H1 (cell line): Measurements from ENCODE around the gene ITGAV. TPM values are rescaled to one million over a fixed set of nuclear protein-coding genes. Genes with fewer than 3 reads are reported as not detected.

ENCODE experiments used
- CTCF ChIA-PET: fragments of 300-600 bp; sonication (Branson Sonifier 250); formaldehyde crosslinking; loops from one replicate; lab custom pipeline; 2021; ENCODE audit not compliant: partially characterized antibody; lab: Charles Lee
- POLR2A ChIA-PET: fragments of 300-600 bp; sonication (Branson Sonifier 250); formaldehyde crosslinking; loops from one replicate; lab custom pipeline; 2021; ENCODE audit warnings: inconsistent platforms; ENCODE audit not compliant: partially characterized antibody; lab: Charles Lee
- DNase-seq, 2 experiments: peaks; one replicate each; pipeline versions ENCODE4 v3.0.0 to v3.0.0-alpha.2; 2010 to 2022; ENCODE audit warnings: low spot score in 2 of 2, low read depth in 1 of 2, mixed read lengths in 1 of 2
- FAIRE-seq: peaks from 2 replicates; lab custom pipeline; 2011; peaks lifted over from hg19 to GRCh38; lab: Jason Lieb, UNC
- H2AFZ ChIP-seq: 2 replicates; pipeline ENCODE4 v1.8.1; 2012; ENCODE audit warnings: low read length, inconsistent platforms
- H2AK5ac ChIP-seq: 2 replicates; pipeline ENCODE4 v1.6.1; 2013; ENCODE audit warnings: low read depth, low read length
- H2BK120ac ChIP-seq: replicated peaks from 2 replicates; pipeline ENCODE3; 2013; ENCODE audit warnings: low read depth, low read length, inconsistent platforms
- H2BK12ac ChIP-seq: 2 replicates; pipeline ENCODE4 v1.6.1; 2013; ENCODE audit warnings: low read depth, low read length
- H2BK15ac ChIP-seq: 2 replicates; pipeline ENCODE4 v1.6.1; 2013; ENCODE audit warnings: low read length
- H2BK20ac ChIP-seq: 2 replicates; pipeline ENCODE4 v1.6.1; 2013; ENCODE audit warnings: low read length
- H2BK5ac ChIP-seq: 2 replicates; pipeline ENCODE4 v1.6.1; 2013; ENCODE audit warnings: low read depth, low read length
- H3K14ac ChIP-seq: 2 replicates; pipeline ENCODE4 v1.6.1; 2013; ENCODE audit warnings: inconsistent platforms; ENCODE audit not compliant: insufficient read length
- H3K18ac ChIP-seq: 2 replicates; pipeline ENCODE4 v1.6.1; 2013; ENCODE audit warnings: low read length; ENCODE audit errors: extremely low read depth
- H3K23ac ChIP-seq: 2 replicates; pipeline ENCODE4 v1.6.1; 2013; ENCODE audit warnings: inconsistent platforms; ENCODE audit not compliant: insufficient read length
- H3K23me2 ChIP-seq: 2 replicates; pipeline ENCODE4 v1.6.1; 2013; ENCODE audit warnings: low read depth, low read length
- H3K27ac ChIP-seq: 2 replicates; pipeline ENCODE4 v1.6.1; 2011; ENCODE audit warnings: low read depth, low read length, inconsistent platforms
- H3K27me3 ChIP-seq, 4 experiments: replicated peaks in 1 of 4; 1 replicate in 1 of 4; 2 replicates in 3 of 4; pipeline versions ENCODE4 v1.6.1 to v1.8.1; 2011 to 2013; ENCODE audit warnings: low read length in 3 of 4, mild to moderate bottlenecking in 3 of 4, inconsistent platforms in 2 of 4, mixed read lengths in 2 of 4, moderate library complexity in 1 of 4; ENCODE audit not compliant: control insufficient read depth in 3 of 4, insufficient read depth in 3 of 4; ENCODE audit errors: extremely low read depth in 1 of 4
- H3K36me3 ChIP-seq, 4 experiments: 2 replicates each; pipeline versions ENCODE4 v1.6.1 to v1.8.1; 2011 to 2013; ENCODE audit warnings: mild to moderate bottlenecking in 4 of 4, low read length in 3 of 4, moderate library complexity in 2 of 4, control low read depth in 1 of 4, inconsistent platforms in 1 of 4; ENCODE audit not compliant: insufficient read depth in 4 of 4, control insufficient read depth in 2 of 4
- H3K4ac ChIP-seq: replicated peaks from 2 replicates; pipeline ENCODE3; 2013; ENCODE audit warnings: low read length, low read depth, mixed read lengths, inconsistent platforms; ENCODE audit not compliant: insufficient read length
- H3K4me1 ChIP-seq, 4 experiments: replicated peaks in 1 of 4; 1 replicate in 1 of 4; 2 replicates in 3 of 4; pipeline versions ENCODE4 v1.6.1 to v1.8.1; 2011 to 2013; ENCODE audit warnings: low read length in 3 of 4, inconsistent platforms in 2 of 4, mixed read lengths in 1 of 4; ENCODE audit not compliant: insufficient read depth in 4 of 4, control insufficient read depth in 3 of 4
- H3K4me2 ChIP-seq, 2 experiments: 2 replicates each; pipeline versions ENCODE4 v1.6.1 to v1.8.1; 2011 to 2013; ENCODE audit warnings: low read depth in 2 of 2, low read length in 2 of 2, control low read depth in 1 of 2, inconsistent platforms in 1 of 2, mild to moderate bottlenecking in 1 of 2; ENCODE audit not compliant: insufficient read depth in 1 of 2
- H3K4me3 ChIP-seq, 4 experiments: fragments of 200-600, 300-600 bp in 1 of 4; sonication (generic), shearing (Covaris generic), sonication (Bioruptor Twin) in 1 of 4; 2 replicates each; pipeline versions ENCODE4 v1.5.1 to v1.8.1; 2011 to 2016; ENCODE audit warnings: low read length in 4 of 4, low read depth in 3 of 4, control low read depth in 2 of 4, inconsistent platforms in 2 of 4, mild to moderate bottlenecking in 2 of 4, mixed read lengths in 1 of 4, moderate library complexity in 1 of 4; ENCODE audit not compliant: insufficient read depth in 2 of 4; ENCODE audit errors: extremely low read depth in 1 of 4
- H3K56ac ChIP-seq: replicated peaks from 2 replicates; pipeline ENCODE3; 2013; ENCODE audit warnings: low read depth, mild to moderate bottlenecking, mixed read lengths, low read length, inconsistent platforms; ENCODE audit not compliant: insufficient read length
- H3K79me1 ChIP-seq: 2 replicates; pipeline ENCODE4 v1.6.1; 2013; ENCODE audit warnings: low read depth, low read length, control low read depth
- H3K79me2 ChIP-seq, 2 experiments: 2 replicates each; pipeline versions ENCODE4 v1.6.1 to v1.8.1; 2012 to 2013; ENCODE audit warnings: low read length in 2 of 2, mild to moderate bottlenecking in 2 of 2, inconsistent platforms in 1 of 2; ENCODE audit not compliant: insufficient read depth in 2 of 2, control insufficient read depth in 1 of 2
- H3K9ac ChIP-seq, 4 experiments: replicated peaks in 1 of 4; 1 replicate in 1 of 4; 2 replicates in 3 of 4; pipeline versions ENCODE4 v1.6.1 to v1.8.1; 2011 to 2013; ENCODE audit warnings: low read depth in 3 of 4, low read length in 3 of 4, control low read depth in 2 of 4, mild to moderate bottlenecking in 2 of 4, moderate library complexity in 2 of 4, inconsistent platforms in 1 of 4; ENCODE audit errors: extremely low read depth in 1 of 4
- H3K9me3 ChIP-seq, 2 experiments: 2 replicates each; pipeline versions ENCODE4 v1.6.1 to v1.8.1; 2012 to 2013; ENCODE audit warnings: mild to moderate bottlenecking in 2 of 2, moderate library complexity in 2 of 2, control low read depth in 1 of 2, inconsistent platforms in 1 of 2, low read depth in 1 of 2, low read length in 1 of 2, mixed read lengths in 1 of 2; ENCODE audit not compliant: insufficient read depth in 2 of 2
- H4K20me1 ChIP-seq, 2 experiments: replicated peaks in 1 of 2; 2 replicates each; pipeline versions ENCODE3 to v1.8.1; 2011 to 2013; ENCODE audit warnings: inconsistent platforms in 2 of 2, low read length in 2 of 2, mild to moderate bottlenecking in 1 of 2; ENCODE audit not compliant: insufficient read depth in 2 of 2, control insufficient read depth in 1 of 2
- H4K5ac ChIP-seq: 2 replicates; pipeline ENCODE4 v1.6.1; 2013; ENCODE audit warnings: low read length, low read depth, mixed read lengths, inconsistent platforms; ENCODE audit not compliant: insufficient read length
- H4K8ac ChIP-seq: 2 replicates; pipeline ENCODE4 v1.8.0; 2013; ENCODE audit warnings: mild to moderate bottlenecking, moderate library complexity, low read length, inconsistent platforms; ENCODE audit not compliant: insufficient read depth; ENCODE audit errors: extremely low read depth
- H4K91ac ChIP-seq: replicated peaks from 2 replicates; pipeline ENCODE3; 2013; ENCODE audit warnings: low read length, mixed read lengths, inconsistent platforms; ENCODE audit not compliant: insufficient read length
- ATF2 ChIP-seq: IDR thresholded peaks from 2 replicates; pipeline ENCODE4 v1.6.1; 2012; ENCODE audit warnings: low read length, inconsistent platforms
- BACH1 ChIP-seq: IDR thresholded peaks from 2 replicates; pipeline ENCODE4 v1.6.1; 2012; ENCODE audit warnings: low read length, improper control_type of control experiment
- CREB1 ChIP-seq: IDR thresholded peaks from 2 replicates; pipeline ENCODE4 v1.6.1; 2012; ENCODE audit warnings: inconsistent platforms
- FOSL1 ChIP-seq: IDR thresholded peaks from 2 replicates; pipeline ENCODE4 v1.6.1; 2011; ENCODE audit warnings: mild to moderate bottlenecking, low read depth, low read length, moderate library complexity; ENCODE audit not compliant: insufficient read depth
- JUND ChIP-seq: IDR thresholded peaks from 2 replicates; pipeline ENCODE4 v1.6.1; 2011; ENCODE audit warnings: mild to moderate bottlenecking, improper control_type of control experiment, low read length
- MAFK ChIP-seq: IDR thresholded peaks from 2 replicates; pipeline ENCODE4 v1.6.1; 2012; ENCODE audit warnings: low read depth, mild to moderate bottlenecking, improper control_type of control experiment, low read length
- RFX5 ChIP-seq: IDR thresholded peaks from 2 replicates; pipeline ENCODE4 v1.6.1; 2011; ENCODE audit warnings: low read depth, low read length, improper control_type of control experiment, borderline replicate concordance
- SAP30 ChIP-seq: fragments of 300-600 bp; sonication (generic); IDR thresholded peaks from 2 replicates; pipeline ENCODE4 v1.7.1; 2012; ENCODE audit warnings: low read length, moderate library complexity, mild to moderate bottlenecking, inconsistent platforms; ENCODE audit not compliant: insufficient read depth, insufficient replicate concordance
- WGBS, 2 experiments: shearing (Covaris generic) in 1 of 2; methylation state at CpG; one replicate each; pipeline versions ENCODE4 v1.1.6 to v1.1.7; 2013 to 2015; ENCODE audit warnings: low lambda C conversion rate in 2 of 2, mixed read lengths in 2 of 2, inconsistent platforms in 1 of 2, low coverage in 1 of 2, missing lambda C conversion rate in 1 of 2; ENCODE audit not compliant: insufficient replicate concordance in 2 of 2, insufficient coverage in 1 of 2, insufficient read length in 1 of 2; ENCODE audit errors: extremely low coverage in 1 of 2, missing lambda C conversion rate in 1 of 2; 5-methylcytosine and 5-hydroxymethylcytosine counted together
- polyA plus RNA-seq, 7 experiments: library from polyadenylated mRNA; depleted of rRNA in 3 of 7; stranded (reverse) in 5 of 7; unstranded in 2 of 7; fragments of >200 nt in 5 of 7; fragments of 200-250 nt in 2 of 7; gene quantifications; 1 replicate in 5 of 7; 2 replicates in 1 of 7; 4 replicates in 1 of 7; pipeline versions ENCODE4 v1.2.1 to v1.2.3, GENCODE V29; 2011 to 2013; ENCODE audit warnings: missing spikeins in 2 of 7, mixed read lengths in 2 of 7
- total RNA-seq: library from RNA; stranded (reverse); fragmentation: NEBNext Ultra II Directional; extraction: Animal tissue kit (Norgen Biotek cat#: 25700); gene quantifications from 2 replicates; pipeline ENCODE4 v1.2.1, GENCODE V29; 2021

The ITGAV gene
- total and polyA plus RNA-seq, 2 of the 8 experiments (the other 6 are each of a cell fraction or from before 2014, with no cell fraction given) = 11.7 to 42.4 TPM

DNA sequence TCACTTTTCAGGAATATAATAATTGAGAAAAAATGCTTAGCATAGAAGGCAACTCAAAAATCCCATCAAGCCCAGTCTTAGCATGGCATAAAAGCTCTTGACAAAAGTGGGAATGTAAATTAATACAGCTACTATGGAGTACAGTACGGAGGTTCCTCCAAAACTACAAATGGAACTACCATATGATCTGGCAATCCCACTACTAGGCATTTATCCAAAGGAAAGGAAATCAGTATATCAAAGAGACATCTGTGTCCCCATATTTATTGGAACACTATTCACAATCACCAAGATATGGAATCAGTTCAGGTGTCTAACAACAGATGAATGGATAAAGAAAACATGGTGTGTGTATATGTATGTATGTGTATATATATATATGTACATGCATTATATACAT is 28.8 kb downstream of the ITGAV start:
- WGBS, 2 experiments = 96% methylated on average over 1 of the region's 1 CpG; no CpG with 5 or more reads in 1 of the 2 experiments
- FAIRE-seq = no peak
- H3K36me3 ChIP-seq = peaks cover 0 to 5% (median under 1%) of the 10 kb centered on the region in 4 experiments; a peak in 2 of 8 replicates
- TF ChIP-seq MAFK (no peak), RFX5 (no peak), BACH1 (no peak), CREB1 (no peak), SAP30 (no peak), JUND (no peak), ATF2 (no peak), FOSL1 (no peak)

More for the DNA sequence above, 28.8 kb downstream of the ITGAV start:
- H3K23me2 ChIP-seq = no peaks in the 10 kb centered on the region
- no peak overlapping the region for H3K14ac ChIP-seq
- no peak overlapping the region for H3K4me3 ChIP-seq
- no peaks in the 10 kb centered on the region for H3K79me1 ChIP-seq
- no peak overlapping the region for H2BK5ac ChIP-seq
- no peak overlapping the region for H2BK12ac ChIP-seq
- H3K9ac ChIP-seq = no peak overlapping the region
- no peak overlapping the region for H4K8ac ChIP-seq
- H3K18ac ChIP-seq = no peak overlapping the region
- H4K5ac ChIP-seq = no peak overlapping the region
- H2AK5ac ChIP-seq = no peak overlapping the region
- no peak overlapping the region for H2BK15ac ChIP-seq
- H3K9me3 ChIP-seq = no peaks in the 10 kb centered on the region
- H3K4ac ChIP-seq = no peak overlapping the region
- no peak for DNase-seq
- no peak overlapping the region for H3K23ac ChIP-seq
- H3K56ac ChIP-seq = no peak overlapping the region
- H4K20me1 ChIP-seq = peaks cover 0 to 2% of the 10 kb centered on the region in 2 experiments
- no peak overlapping the region for H2AFZ ChIP-seq
- 0 out of 4 replicates have a peak, but pooled peaks cover 0 to 4% of the 10 kb centered on the region in 2 experiments for H3K79me2 ChIP-seq
- H2BK120ac ChIP-seq = no peak overlapping the region
- no peaks in the 10 kb centered on the region for H3K4me1 ChIP-seq
- POLR2A ChIA-PET = interaction anchor here (1.4 kb wide), 1 partner anchor 27 kb away, joined by 4 read pairs; no protein-coding TSS in a partner anchor
- no peaks in the 10 kb centered on the region for H3K27me3 ChIP-seq
- H3K27ac ChIP-seq = no peak overlapping the region
- H3K4me2 ChIP-seq = no peak overlapping the region
- H2BK20ac ChIP-seq = no peak overlapping the region
- CTCF ChIA-PET = no interaction called here
- no peak overlapping the region for H4K91ac ChIP-seq
